CD14-positive monocyte (primary cell): ENCODE results near the gene VARS2. TPM values are rescaled to one million over a fixed set of nuclear protein-coding genes. Genes with fewer than 3 reads are reported as not detected.

Source experiments
- DNase-seq, 3 donors: peaks; one replicate each; pipeline ENCODE4 v3.0.0-alpha.2; 2011 to 2022
- H2AFZ ChIP-seq: 2 replicates; pipeline ENCODE4 v1.6.0; 2012; ENCODE audit warnings: mild to moderate bottlenecking, low read depth, low read length, inconsistent platforms; ENCODE audit not compliant: insufficient read depth, poor library complexity, severe bottlenecking
- H3K27ac ChIP-seq, 2 donors: 1 replicate in 1 of 2; 2 replicates in 1 of 2; pipeline ENCODE4 v1.5.1; 2012 to 2013; ENCODE audit warnings: low read length in 2 of 2, control low read depth in 1 of 2, inconsistent platforms in 1 of 2, low read depth in 1 of 2, mild to moderate bottlenecking in 1 of 2
- H3K27me3 ChIP-seq, 2 donors: one replicate each; pipeline versions ENCODE4 v1.6.0 to v1.6.1; 2011 to 2013; ENCODE audit warnings: low read length in 2 of 2; ENCODE audit not compliant: control insufficient read depth in 2 of 2, insufficient read depth in 2 of 2
- H3K36me3 ChIP-seq, 2 donors: replicated peaks in 1 of 2; 1 replicate in 1 of 2; 2 replicates in 1 of 2; pipeline versions ENCODE4 v1.5.1 to v1.6.1; 2012 to 2013; ENCODE audit warnings: low read length in 2 of 2, control low read depth in 1 of 2, inconsistent platforms in 1 of 2, mild to moderate bottlenecking in 1 of 2; ENCODE audit not compliant: insufficient read depth in 2 of 2, control insufficient read depth in 1 of 2
- H3K4me1 ChIP-seq, 2 donors: 1 replicate in 1 of 2; 2 replicates in 1 of 2; pipeline versions ENCODE4 v1.5.1 to v1.6.1; 2012 to 2013; ENCODE audit warnings: low read length in 2 of 2, control low read depth in 1 of 2, inconsistent platforms in 1 of 2, mild to moderate bottlenecking in 1 of 2, moderate library complexity in 1 of 2; ENCODE audit not compliant: insufficient read depth in 2 of 2, control insufficient read depth in 1 of 2
- H3K4me2 ChIP-seq: replicated peaks from 2 replicates; pipeline ENCODE3; 2012; ENCODE audit warnings: low read length, moderate library complexity, mild to moderate bottlenecking; ENCODE audit not compliant: poor library complexity, severe bottlenecking; ENCODE audit errors: extremely low read depth
- H3K4me3 ChIP-seq, 3 experiments: fragments of 200-600 bp in 1 of 3; sonication (generic) in 1 of 3; replicated peaks in 1 of 3; 1 replicate in 2 of 3; 2 replicates in 1 of 3; pipeline ENCODE4 v1.5.1; 2011 to 2013; ENCODE audit warnings: low read length in 3 of 3, mild to moderate bottlenecking in 3 of 3, control low read depth in 2 of 3, low read depth in 2 of 3, inconsistent platforms in 1 of 3, moderate library complexity in 1 of 3
- H3K79me2 ChIP-seq: 2 replicates; pipeline ENCODE4 v1.6.0; 2012; ENCODE audit warnings: mild to moderate bottlenecking, control low read depth, inconsistent platforms, low read length, moderate library complexity; ENCODE audit not compliant: insufficient read depth
- H3K9ac ChIP-seq: 2 replicates; pipeline ENCODE4 v1.6.0; 2017; ENCODE audit warnings: low read length, mild to moderate bottlenecking; ENCODE audit not compliant: insufficient read depth, poor library complexity, severe bottlenecking
- H3K9me3 ChIP-seq, 2 donors: replicated peaks in 1 of 2; 1 replicate in 1 of 2; 2 replicates in 1 of 2; pipeline versions ENCODE4 v1.5.1 to v1.6.1; 2012 to 2013; ENCODE audit warnings: low read length in 2 of 2, control low read depth in 1 of 2; ENCODE audit not compliant: control insufficient read depth in 1 of 2, insufficient read depth in 1 of 2
- H4K20me1 ChIP-seq: 2 replicates; pipeline ENCODE4 v1.6.0; 2012; ENCODE audit warnings: mild to moderate bottlenecking, low read length, control low read depth, moderate library complexity; ENCODE audit not compliant: insufficient read depth
- H3K27ac Mint-ChIP-seq, 7 donors: one replicate each; pipeline ENCODE4 v1.8.0; 2020; ENCODE audit warnings: mild to moderate bottlenecking in 7 of 7, mixed read lengths in 7 of 7, moderate library complexity in 6 of 7, inconsistent platforms in 2 of 7
- H3K27me3 Mint-ChIP-seq, 3 donors: one replicate each; pipeline ENCODE4 v1.8.0; 2021 to 2022; ENCODE audit warnings: low read depth in 3 of 3, mild to moderate bottlenecking in 3 of 3, mixed read lengths in 3 of 3, moderate library complexity in 3 of 3, inconsistent platforms in 1 of 3
- H3K36me3 Mint-ChIP-seq, 2 donors: one replicate each; pipeline ENCODE4 v1.8.0; 2020; ENCODE audit warnings: mixed read lengths in 2 of 2, inconsistent platforms in 1 of 2, mild to moderate bottlenecking in 1 of 2
- H3K4me1 Mint-ChIP-seq: one replicate; pipeline ENCODE4 v1.8.0; 2020; ENCODE audit warnings: mild to moderate bottlenecking, mixed read lengths
- H3K4me3 Mint-ChIP-seq, 2 donors: one replicate each; pipeline ENCODE4 v1.8.0; 2020; ENCODE audit warnings: mild to moderate bottlenecking in 2 of 2, mixed read lengths in 2 of 2, moderate library complexity in 1 of 2
- H3K9me3 Mint-ChIP-seq, 7 donors: one replicate each; pipeline ENCODE4 v1.8.0; 2020 to 2022; ENCODE audit warnings: mixed read lengths in 7 of 7, mild to moderate bottlenecking in 6 of 7, moderate library complexity in 6 of 7, inconsistent platforms in 2 of 7
- WGBS: methylation state at CpG from one replicate; pipeline ENCODE4 v1.1.5; 2013; ENCODE audit warnings: missing lambda C conversion rate; ENCODE audit not compliant: insufficient coverage; 5-methylcytosine and 5-hydroxymethylcytosine counted together
- intact Hi-C, 2 donors: fragments of 100-400 bp; cut with micrococcal nuclease; formaldehyde crosslinking; loops; one replicate each; pipeline versions ENCODE4 v1.15.0 to v1.15.1; 2023
- polyA plus RNA-seq, 3 donors: library from polyadenylated mRNA; depleted of rRNA in 1 of 3; unstranded in 2 of 3; stranded (reverse) in 1 of 3; fragments of 300-500 nt in 2 of 3; fragments of >200 nt in 1 of 3; fragmentation: Illumina TruSeq in 2 of 3; gene quantifications; 1 replicate in 2 of 3; 2 replicates in 1 of 3; pipeline ENCODE4 v1.2.3, GENCODE V29; 2012 to 2021
- TF ChIP-seq, protein P1 (sequence below): fragments of 200-600 bp; IDR thresholded peaks from one replicate; pipeline ENCODE4 v1.8.0; 2022; ENCODE audit warnings: antibody characterized with exemption, mild to moderate bottlenecking

VARS2 gene
- polyA plus RNA-seq, 3 donors, result 7.6 to 15.5 (median 8.1) TPM

DNA sequence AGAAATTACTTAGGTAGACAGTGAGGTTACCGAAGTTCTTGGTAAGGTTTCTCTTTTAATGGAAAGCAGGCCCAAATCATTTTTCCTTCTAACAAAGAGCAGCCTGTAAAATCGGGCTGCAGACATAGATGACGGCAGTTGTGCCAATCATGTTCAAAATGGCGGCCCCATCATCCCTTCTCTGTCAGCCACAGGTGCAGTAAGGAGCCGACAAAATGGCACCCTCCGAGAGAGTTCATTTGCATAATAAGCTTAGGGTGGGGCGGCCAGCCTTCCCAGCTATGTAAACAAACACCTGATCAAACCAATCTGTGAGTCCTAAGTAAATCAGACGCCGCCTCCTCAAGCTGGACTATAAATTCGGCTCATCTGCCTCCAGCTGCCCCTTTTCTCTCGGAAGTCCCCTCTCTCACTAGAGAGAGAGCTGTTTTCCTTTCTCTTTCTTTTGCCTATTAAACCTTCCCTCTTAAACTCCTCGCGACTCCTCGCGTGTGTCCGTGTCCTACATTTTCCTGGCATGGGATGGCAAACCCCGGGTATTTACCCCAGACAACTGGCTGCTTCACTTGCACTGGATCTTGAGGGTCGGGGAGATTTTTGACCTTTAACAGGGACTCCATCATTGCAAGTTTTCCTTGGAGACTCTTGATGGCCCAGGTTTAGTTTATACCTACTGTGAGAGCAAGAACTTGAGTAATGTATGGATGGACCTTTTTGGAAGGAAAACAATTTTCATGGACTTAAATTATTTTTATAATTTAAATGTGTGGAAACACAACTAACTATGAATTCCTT is 38.6 kb upstream of the VARS2 start:
- H3K4me3 Mint-ChIP-seq, result no peak overlapping the region

DNA sequence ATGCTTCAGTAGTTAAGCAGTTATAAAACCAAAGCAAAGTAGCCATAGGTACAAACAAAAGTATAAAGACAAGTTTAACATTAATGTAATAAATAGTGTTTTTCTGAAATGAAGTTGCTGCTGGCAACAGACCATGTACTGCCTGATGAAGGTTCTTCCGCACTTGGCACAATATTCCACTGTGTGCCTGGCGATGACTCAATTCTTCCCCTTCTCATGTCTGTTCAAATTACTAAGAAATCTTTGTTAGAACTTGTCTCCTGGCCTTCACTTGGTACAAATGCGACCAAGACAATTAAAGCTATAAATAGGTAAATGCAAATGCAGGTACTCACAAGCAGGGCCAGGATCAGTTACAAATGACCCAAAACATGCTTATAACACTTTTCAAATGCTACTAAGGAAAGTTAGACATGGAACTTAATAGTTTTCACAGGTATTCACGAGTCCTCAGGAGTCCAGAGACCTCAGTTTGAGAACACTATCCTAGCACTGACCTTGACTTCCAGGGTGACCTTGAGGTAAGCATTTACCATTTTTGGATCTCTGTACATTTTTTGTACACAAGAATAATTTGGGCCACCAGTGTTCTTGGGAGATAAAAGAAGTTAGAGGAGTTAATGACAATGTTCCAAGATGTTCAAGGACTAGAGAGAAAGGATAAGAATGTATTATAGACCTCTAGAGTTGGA is 37.9 kb upstream of the VARS2 start:
- intact Hi-C loops, result loop anchor here (2.0 to 10.0 kb wide), 5 partner anchors 47 to 199 kb away; partner anchors contain the start of gene FLOT1 (in 1 of the 2)
- no peak for DNase-seq
- no peaks in the 10 kb centered on the region for H3K79me2 ChIP-seq
- no peak overlapping the region for H3K27ac Mint-ChIP-seq
- peaks cover 0 to 5% of the 10 kb centered on the region in 2 donors for H3K27me3 ChIP-seq
- no peak overlapping the region for H2AFZ ChIP-seq
- TF ChIP-seq, protein P1, sequence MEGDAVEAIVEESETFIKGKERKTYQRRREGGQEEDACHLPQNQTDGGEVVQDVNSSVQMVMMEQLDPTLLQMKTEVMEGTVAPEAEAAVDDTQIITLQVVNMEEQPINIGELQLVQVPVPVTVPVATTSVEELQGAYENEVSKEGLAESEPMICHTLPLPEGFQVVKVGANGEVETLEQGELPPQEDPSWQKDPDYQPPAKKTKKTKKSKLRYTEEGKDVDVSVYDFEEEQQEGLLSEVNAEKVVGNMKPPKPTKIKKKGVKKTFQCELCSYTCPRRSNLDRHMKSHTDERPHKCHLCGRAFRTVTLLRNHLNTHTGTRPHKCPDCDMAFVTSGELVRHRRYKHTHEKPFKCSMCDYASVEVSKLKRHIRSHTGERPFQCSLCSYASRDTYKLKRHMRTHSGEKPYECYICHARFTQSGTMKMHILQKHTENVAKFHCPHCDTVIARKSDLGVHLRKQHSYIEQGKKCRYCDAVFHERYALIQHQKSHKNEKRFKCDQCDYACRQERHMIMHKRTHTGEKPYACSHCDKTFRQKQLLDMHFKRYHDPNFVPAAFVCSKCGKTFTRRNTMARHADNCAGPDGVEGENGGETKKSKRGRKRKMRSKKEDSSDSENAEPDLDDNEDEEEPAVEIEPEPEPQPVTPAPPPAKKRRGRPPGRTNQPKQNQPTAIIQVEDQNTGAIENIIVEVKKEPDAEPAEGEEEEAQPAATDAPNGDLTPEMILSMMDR, result no peak
- no peaks in the 10 kb centered on the region for H3K36me3 Mint-ChIP-seq
- H3K27me3 Mint-ChIP-seq, result peaks cover 4 to 11% (median 7%) of the 10 kb centered on the region in 3 donors
- H3K4me1 ChIP-seq, result peaks cover 9 to 10% of the 10 kb centered on the region in 2 donors
- H3K4me3 Mint-ChIP-seq, result no peak overlapping the region
- H3K9me3 Mint-ChIP-seq, result peaks cover 14 to 21% (median 18%) of the 10 kb centered on the region in 7 donors
- no peaks in the 10 kb centered on the region for H3K36me3 ChIP-seq
- peaks cover 8% of the 10 kb centered on the region for H3K4me1 Mint-ChIP-seq
- peaks cover 9 to 11% of the 10 kb centered on the region in 2 donors for H3K9me3 ChIP-seq
- no peak overlapping the region for H3K4me3 ChIP-seq
- H3K4me2 ChIP-seq, result no peak overlapping the region
- no peak overlapping the region for H3K9ac ChIP-seq
- no peak overlapping the region for H3K27ac ChIP-seq
- H4K20me1 ChIP-seq, result no peaks in the 10 kb centered on the region
- WGBS, result no CpG with 5 or more reads among the region's 4 CpGs

More for the DNA sequence above, 38.6 kb upstream of the VARS2 start:
- Histone ChIP-seq H3K36me3 (no peaks in the 10 kb centered on the region), H3K4me1 (peaks cover 9 to 10% of the 10 kb centered on the region in 2 donors), H3K27me3 (no peaks in the 10 kb centered on the region), H3K9ac (no peak overlapping the region), H3K9me3 (peaks cover 14 to 16% of the 10 kb centered on the region in 2 donors), H3K4me3 (no peak overlapping the region), H3K27ac (no peak overlapping the region), H3K4me2 (no peak overlapping the region), H2AFZ (no peak overlapping the region), H4K20me1 (no peaks in the 10 kb centered on the region), H3K79me2 (no peaks in the 10 kb centered on the region)
- Mint-ChIP-seq H3K27ac (no peak overlapping the region), H3K4me1 (peaks cover 8% of the 10 kb centered on the region), H3K9me3 (peaks cover 17 to 27% (median 25%) of the 10 kb centered on the region in 7 donors), H3K36me3 (no peaks in the 10 kb centered on the region), H3K27me3 (peaks cover 2 to 4% (median 4%) of the 10 kb centered on the region in 3 donors)
- DNase-seq, result no peak
- WGBS, result 93% methylated on average over 12 of the region's 18 CpGs
- intact Hi-C loops, result loop anchor here (2.0 to 10.0 kb wide), 5 partner anchors 47 to 198 kb away; partner anchors contain the start of gene FLOT1 (in 1 of the 2)
- TF ChIP-seq, protein P1, result no peak
